Activated CD4-positive, alpha-beta T cell treated with anti-CD3 and anti-CD28 coated beads, Interleukin-2, amount 10 ng/mL, durations not matched to agents 24 days and 14 days (primary cell): Measurements from ENCODE around the gene DDX10. TPM values are rescaled to one million over a fixed set of nuclear protein-coding genes. Genes with fewer than 3 reads are reported as not detected.

Experiments
- DNase-seq: peaks from one replicate; pipeline ENCODE4 v3.0.0; 2022
- H3K27ac Mint-ChIP-seq: one replicate; pipeline ENCODE4 v1.8.0; 2022; ENCODE audit warnings: mild to moderate bottlenecking, mixed read lengths
- H3K27me3 Mint-ChIP-seq: one replicate; pipeline ENCODE4 v1.8.0; 2022; ENCODE audit warnings: mixed read lengths
- H3K36me3 Mint-ChIP-seq: one replicate; pipeline ENCODE4 v1.8.0; 2022; ENCODE audit warnings: low read depth, mild to moderate bottlenecking, mixed read lengths
- H3K4me1 Mint-ChIP-seq: one replicate; pipeline ENCODE4 v1.8.0; 2021; ENCODE audit warnings: mixed read lengths
- H3K4me3 Mint-ChIP-seq: one replicate; pipeline ENCODE4 v1.8.0; 2022; ENCODE audit warnings: mild to moderate bottlenecking, moderate library complexity, mixed read lengths
- H3K9me3 Mint-ChIP-seq: one replicate; pipeline ENCODE4 v1.8.0; 2021; ENCODE audit warnings: mixed read lengths
- intact Hi-C: fragments of 100-400 bp; cut with micrococcal nuclease; formaldehyde crosslinking; loops from one replicate; pipeline ENCODE4 v1.15.1; 2023
- total RNA-seq: library from RNA; stranded (reverse); gene quantifications from 2 replicates; pipeline ENCODE4 v1.2.3, GENCODE V29; 2022

The DDX10 gene
- total RNA-seq, 1 donor from 2014 or later = 71.6 TPM

DNA sequence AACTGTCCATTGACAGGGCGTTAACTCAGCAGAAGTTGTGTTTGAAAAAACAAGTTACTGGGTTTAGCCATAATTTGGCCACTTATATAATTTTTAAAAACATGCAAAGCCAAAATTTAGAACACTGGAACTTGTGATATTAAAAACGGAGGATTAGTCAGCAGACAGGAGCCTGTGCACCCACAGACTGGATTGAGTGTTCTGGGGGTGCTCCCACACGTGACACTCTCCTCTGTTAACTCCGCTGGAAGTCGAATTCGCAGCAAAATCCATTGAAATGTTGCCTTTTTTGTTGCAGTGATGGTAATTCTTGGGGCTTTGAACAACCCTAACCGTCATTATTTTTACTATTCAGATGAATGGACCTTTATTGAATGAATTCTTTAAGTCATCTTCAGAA is 269.8 kb downstream of the DDX10 start:
- Mint-ChIP-seq H3K4me3 (no peak overlapping the region), H3K9me3 (peaks cover 8% of the 10 kb centered on the region), H3K36me3 (no peaks in the 10 kb centered on the region), H3K27me3 (no peaks in the 10 kb centered on the region), H3K27ac (no peak overlapping the region), H3K4me1 (no peaks in the 10 kb centered on the region)
- no peak for DNase-seq
- intact Hi-C loops = no loop called here

- Mint-ChIP-seq H3K4me1 (no peaks in the 10 kb centered on the region), H3K4me3 (no peak overlapping the region), H3K27me3 (no peaks in the 10 kb centered on the region), H3K36me3 (peaks cover 13% of the 10 kb centered on the region), H3K9me3 (peaks cover 8% of the 10 kb centered on the region), H3K27ac (no peak overlapping the region)
- DNase-seq = no peak
- intact Hi-C loops = no loop called here
Observed at GRCh38 chr11:108937746-108938145, 272.9 kb downstream of the DDX10 start.

DNA sequence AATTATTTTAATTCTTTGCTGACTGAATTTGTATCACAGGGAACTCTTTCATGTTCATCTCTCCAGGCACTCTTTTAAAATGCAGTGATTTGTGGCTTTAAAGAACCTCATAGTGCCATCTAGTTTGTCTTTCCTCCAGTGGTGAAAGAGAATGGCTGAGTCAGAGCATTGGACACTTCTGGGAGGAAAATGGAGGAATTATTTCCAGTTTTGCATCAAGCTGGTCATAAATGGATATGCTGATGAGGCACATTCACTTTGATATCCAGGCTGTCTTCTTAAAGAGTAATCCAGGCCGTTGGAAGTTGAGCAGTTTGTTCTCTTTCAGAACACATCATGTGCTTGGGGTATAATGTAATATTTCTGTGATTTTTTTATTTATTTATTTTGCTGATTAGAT is 273.7 kb downstream of the DDX10 start:
- intact Hi-C loops = no loop called here

DNA sequence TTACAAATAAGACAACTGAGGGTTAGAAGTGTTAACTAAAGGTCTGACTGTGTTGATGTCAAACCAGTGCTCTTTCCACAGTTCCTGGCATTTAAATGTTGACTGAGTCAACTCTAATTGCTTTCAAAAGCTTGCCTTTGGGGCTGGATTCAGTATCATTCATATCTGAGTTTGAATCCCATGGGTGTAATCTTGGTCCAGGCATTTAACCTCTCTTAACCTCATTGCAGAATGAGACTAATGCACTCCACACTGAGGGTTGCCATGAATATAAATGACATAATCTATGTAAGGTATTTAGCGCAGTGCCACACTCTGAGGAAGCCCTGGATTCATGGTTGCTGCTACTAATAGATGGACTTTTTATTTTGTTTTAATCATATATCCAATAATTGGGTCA is 274.3 kb downstream of the DDX10 start:
- H3K27ac Mint-ChIP-seq = no peak overlapping the region
- H3K9me3 Mint-ChIP-seq = peaks cover 2% of the 10 kb centered on the region
- peaks cover 19% of the 10 kb centered on the region for H3K36me3 Mint-ChIP-seq
- H3K27me3 Mint-ChIP-seq = no peaks in the 10 kb centered on the region
- intact Hi-C loops = no loop called here
- H3K4me3 Mint-ChIP-seq = no peak overlapping the region
- no peak for DNase-seq
- no peaks in the 10 kb centered on the region for H3K4me1 Mint-ChIP-seq

More for the DNA sequence above, 273.7 kb downstream of the DDX10 start:
- Mint-ChIP-seq H3K4me1 (no peaks in the 10 kb centered on the region), H3K27me3 (no peaks in the 10 kb centered on the region), H3K9me3 (peaks cover 8% of the 10 kb centered on the region), H3K27ac (no peak overlapping the region), H3K4me3 (no peak overlapping the region), H3K36me3 (peaks cover 13% of the 10 kb centered on the region)
- DNase-seq = no peak

DNA sequence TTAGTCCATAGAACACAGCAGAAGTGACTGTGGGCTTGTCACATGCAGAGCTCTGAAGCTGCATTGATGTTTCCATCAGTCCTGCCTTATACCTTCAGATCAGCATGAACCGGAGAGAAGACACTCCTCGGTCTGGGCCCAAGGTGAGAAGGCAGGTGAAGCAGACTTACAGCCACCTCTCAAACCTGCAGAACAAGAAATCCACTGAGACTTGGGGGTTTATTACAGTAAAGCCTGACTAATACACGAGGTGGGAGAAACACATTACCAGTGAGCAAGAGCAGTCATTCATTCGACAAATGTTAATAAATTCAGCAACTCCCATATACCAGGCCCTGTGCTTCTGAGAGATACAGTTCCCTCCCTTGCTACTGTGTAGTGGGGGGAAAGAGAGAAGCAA is 279.0 kb downstream of the DDX10 start:
- Mint-ChIP-seq H3K36me3 (peaks cover 23% of the 10 kb centered on the region), H3K27me3 (no peaks in the 10 kb centered on the region)
- intact Hi-C loops = no loop called here

GRCh38 chr11:108944471-108945178 is 279.8 kb downstream of the DDX10 start:
- Mint-ChIP-seq H3K36me3 (peaks cover 23% of the 10 kb centered on the region), H3K27ac (peak overlapping the region; percentile 34), H3K4me3 (no peak overlapping the region), H3K27me3 (no peaks in the 10 kb centered on the region), H3K4me1 (no peaks in the 10 kb centered on the region), H3K9me3 (no peaks in the 10 kb centered on the region)
- intact Hi-C loops = no loop called here
- DNase-seq = no peak

More for the DNA sequence above, 279.0 kb downstream of the DDX10 start:
- no peak overlapping the region for H3K4me3 Mint-ChIP-seq
- no peaks in the 10 kb centered on the region for H3K4me1 Mint-ChIP-seq
- H3K9me3 Mint-ChIP-seq = no peaks in the 10 kb centered on the region
- DNase-seq = no peak
- H3K27ac Mint-ChIP-seq = no peak overlapping the region

DNA sequence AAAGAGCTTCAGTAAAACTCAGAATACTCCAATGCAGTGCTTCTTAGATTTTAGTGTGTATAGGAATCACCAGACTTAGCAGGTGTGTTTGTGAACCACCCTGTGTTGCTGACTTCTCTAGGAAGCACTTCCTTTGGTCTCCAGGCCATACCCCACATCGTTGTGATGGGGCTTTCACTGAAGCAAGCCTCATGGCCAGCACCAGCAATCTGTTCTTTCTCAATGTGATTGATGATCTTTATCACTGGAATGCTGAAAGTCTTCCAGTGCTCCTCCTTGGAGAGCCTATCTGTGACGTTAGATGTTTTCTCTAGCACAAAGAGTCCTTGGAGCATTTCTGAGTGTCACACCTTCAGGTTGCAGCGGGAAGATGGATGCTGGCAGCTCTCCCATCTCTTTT is 280.5 kb downstream of the DDX10 start:
- no peaks in the 10 kb centered on the region for H3K4me1 Mint-ChIP-seq
- intact Hi-C loops = no loop called here
- no peak overlapping the region for H3K4me3 Mint-ChIP-seq
- no peak overlapping the region for H3K27ac Mint-ChIP-seq
- DNase-seq = no peak
- peaks cover 22% of the 10 kb centered on the region for H3K36me3 Mint-ChIP-seq
- no peaks in the 10 kb centered on the region for H3K27me3 Mint-ChIP-seq
- H3K9me3 Mint-ChIP-seq = peaks cover 3% of the 10 kb centered on the region

DNA sequence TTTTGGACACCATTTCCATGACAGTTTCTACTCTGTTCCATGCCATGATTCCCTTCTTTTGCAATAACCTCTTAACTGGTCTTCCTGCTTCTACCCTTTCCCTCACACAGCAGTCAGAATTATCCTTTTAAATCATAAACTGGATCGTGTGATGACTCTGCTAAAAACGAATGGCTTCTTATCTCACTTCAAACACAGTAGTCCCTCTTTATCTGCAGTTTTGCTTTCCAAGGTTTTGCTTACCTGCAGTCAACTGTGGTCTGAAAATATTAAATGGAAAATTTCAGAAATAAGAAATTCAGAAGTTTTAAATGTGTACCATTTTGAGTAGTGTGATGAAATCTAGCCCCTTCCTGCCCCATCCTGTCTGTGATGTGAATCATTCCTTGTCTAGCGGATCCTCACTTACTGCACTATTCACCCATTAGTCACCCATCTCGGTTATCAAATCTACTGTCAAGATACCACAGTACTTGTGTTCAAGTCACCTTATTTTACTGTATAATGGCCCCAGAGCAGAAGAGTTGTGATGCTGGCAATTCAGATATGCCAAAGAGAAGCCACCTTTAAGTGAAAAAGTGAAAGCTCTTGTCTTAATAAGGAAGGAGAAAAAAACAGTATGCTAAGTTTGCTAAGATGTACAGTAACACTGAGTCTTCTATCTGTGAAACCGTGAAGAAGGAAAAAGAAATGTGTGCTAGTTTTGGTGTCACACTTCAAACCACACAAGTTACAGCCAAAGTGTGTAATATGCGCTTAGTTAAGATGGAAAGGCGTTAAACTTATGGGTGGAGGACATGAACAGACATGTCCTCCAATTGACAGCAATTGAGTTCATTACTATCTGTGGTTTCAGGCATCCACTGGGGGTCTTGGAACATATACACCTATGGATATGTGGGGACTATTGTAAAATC is 283.0 kb downstream of the DDX10 start:
- no peak for DNase-seq
- H3K4me3 Mint-ChIP-seq = no peak overlapping the region
- H3K27ac Mint-ChIP-seq = no peak overlapping the region
- peaks cover 3% of the 10 kb centered on the region for H3K9me3 Mint-ChIP-seq
- intact Hi-C loops = no loop called here
- no peaks in the 10 kb centered on the region for H3K4me1 Mint-ChIP-seq
- no peaks in the 10 kb centered on the region for H3K27me3 Mint-ChIP-seq
- H3K36me3 Mint-ChIP-seq = peaks cover 12% of the 10 kb centered on the region

DNA sequence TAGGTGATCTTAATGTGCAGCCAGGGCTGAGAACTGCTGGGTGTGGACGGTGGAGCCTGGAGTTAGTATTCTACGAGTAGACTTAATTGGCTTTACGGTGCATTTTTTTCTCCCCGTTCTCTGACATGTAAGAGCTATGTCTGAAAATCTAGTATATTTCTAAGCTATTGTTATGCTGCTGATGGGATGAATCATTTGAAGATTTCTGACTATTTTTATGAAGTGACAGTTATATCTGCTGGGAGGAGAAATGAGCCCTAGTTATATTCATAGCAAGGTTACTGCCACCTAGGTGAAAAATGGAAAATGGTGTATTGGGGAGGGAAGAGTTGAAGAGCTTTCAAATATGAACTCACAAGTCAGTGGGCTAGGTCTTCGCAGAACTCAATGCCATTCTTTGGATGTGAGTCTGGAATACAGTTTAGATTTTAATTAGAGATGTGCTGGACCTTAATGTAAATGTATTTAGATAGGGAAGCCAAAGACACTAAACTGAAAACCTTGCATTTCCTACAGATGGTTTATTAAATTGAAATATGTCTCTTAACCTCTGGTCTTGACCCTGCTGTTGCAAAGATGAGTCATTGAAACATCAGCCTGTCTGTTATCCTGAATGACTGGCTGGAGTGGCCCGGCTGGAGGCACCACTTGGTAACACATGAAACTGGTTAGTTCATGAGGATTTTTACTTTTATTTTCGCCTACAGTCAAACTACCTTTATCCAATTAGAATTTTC is 293.7 kb downstream of the DDX10 start:
- no peak for DNase-seq
- Mint-ChIP-seq H3K4me3 (no peak overlapping the region), H3K9me3 (no peaks in the 10 kb centered on the region), H3K27ac (no peak overlapping the region), H3K27me3 (no peaks in the 10 kb centered on the region), H3K4me1 (peaks cover 8% of the 10 kb centered on the region), H3K36me3 (no peaks in the 10 kb centered on the region)
- intact Hi-C loops = no loop called here

GRCh38 chr11:108959105-108959761 is 294.4 kb downstream of the DDX10 start:
- Mint-ChIP-seq H3K9me3 (no peaks in the 10 kb centered on the region), H3K36me3 (no peaks in the 10 kb centered on the region), H3K27me3 (no peaks in the 10 kb centered on the region), H3K27ac (no peak overlapping the region), H3K4me1 (peaks cover 8% of the 10 kb centered on the region), H3K4me3 (no peak overlapping the region)
- intact Hi-C loops = no loop called here
- DNase-seq = no peak

GRCh38 chr11:108959874-108960273 is 295.0 kb downstream of the DDX10 start:
- no peak for DNase-seq
- H3K27ac Mint-ChIP-seq = no peak overlapping the region
- H3K4me1 Mint-ChIP-seq = peaks cover 8% of the 10 kb centered on the region
- H3K4me3 Mint-ChIP-seq = no peak overlapping the region
- H3K36me3 Mint-ChIP-seq = no peaks in the 10 kb centered on the region
- intact Hi-C loops = no loop called here
- H3K9me3 Mint-ChIP-seq = no peaks in the 10 kb centered on the region
- no peaks in the 10 kb centered on the region for H3K27me3 Mint-ChIP-seq

GRCh38 chr11:108960501-108960900 is 295.6 kb downstream of the DDX10 start:
- intact Hi-C loops = no loop called here
- no peaks in the 10 kb centered on the region for H3K27me3 Mint-ChIP-seq
- H3K4me1 Mint-ChIP-seq = peaks cover 8% of the 10 kb centered on the region
- H3K36me3 Mint-ChIP-seq = no peaks in the 10 kb centered on the region
- no peaks in the 10 kb centered on the region for H3K9me3 Mint-ChIP-seq
- no peak overlapping the region for H3K4me3 Mint-ChIP-seq
- H3K27ac Mint-ChIP-seq = no peak overlapping the region
- DNase-seq = no peak

GRCh38 chr11:108961095-108961494 is 296.2 kb downstream of the DDX10 start:
- no peak overlapping the region for H3K27ac Mint-ChIP-seq
- H3K4me1 Mint-ChIP-seq = peaks cover 8% of the 10 kb centered on the region
- no peak overlapping the region for H3K4me3 Mint-ChIP-seq
- no peaks in the 10 kb centered on the region for H3K36me3 Mint-ChIP-seq
- H3K27me3 Mint-ChIP-seq = no peaks in the 10 kb centered on the region
- peak; percentile 65 for DNase-seq
- H3K9me3 Mint-ChIP-seq = no peaks in the 10 kb centered on the region
- intact Hi-C loops = no loop called here
